ENCODE results near the gene CPB2.

The CPB2 gene

DNA sequence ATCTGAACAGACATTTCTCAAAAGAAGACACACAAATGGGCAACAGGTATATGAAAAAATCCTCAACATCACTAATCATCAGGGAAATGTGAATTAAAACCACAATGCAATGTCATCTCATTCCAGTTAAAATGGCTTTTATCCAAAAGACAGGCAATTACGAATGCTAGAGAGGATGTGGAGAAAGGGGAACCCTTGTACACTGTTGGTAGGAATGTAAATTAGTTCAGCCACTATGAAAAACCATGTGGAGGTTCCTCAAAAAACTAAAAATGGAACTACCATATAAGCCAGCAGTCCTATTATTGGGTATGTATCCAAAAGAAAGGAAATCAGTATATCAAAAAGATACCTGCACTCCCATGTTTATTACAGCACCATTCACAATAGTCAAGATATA, 27.6 kb downstream of the CPB2 start:
- Histone ChIP-seq H3K9me3 (ENCODE audit: low read length) (peaks cover 2% of the 10 kb centered on the region), H3K36me3 (ENCODE audit: insufficient read depth, low read length) (no peaks in the 10 kb centered on the region)

DNA sequence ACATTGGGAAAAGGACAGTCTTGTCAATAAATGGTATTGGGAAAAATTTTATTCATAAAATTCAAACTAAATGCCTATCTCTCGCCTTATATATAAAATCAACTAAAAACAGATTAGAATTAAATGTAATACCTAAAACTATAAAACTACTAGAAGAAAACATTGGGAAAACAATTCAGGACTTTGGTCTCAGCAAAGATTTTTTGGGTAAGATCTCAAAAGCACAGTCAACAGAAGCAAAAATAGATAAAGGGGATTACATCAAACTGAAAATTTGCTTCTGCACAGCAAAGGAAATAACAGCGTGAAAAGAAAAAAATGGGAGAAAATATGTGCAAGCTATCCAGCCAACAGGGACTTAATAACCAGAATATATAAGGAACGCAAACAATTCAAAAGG, 28.0 kb downstream of the CPB2 start:
- Histone ChIP-seq H3K36me3 (ENCODE audit: insufficient read depth, low read length) (no peaks in the 10 kb centered on the region), H3K27me3 (ENCODE audit: insufficient read depth, low read length) (no peaks in the 10 kb centered on the region), H3K4me1 (ENCODE audit: insufficient read depth, low read length) (no peaks in the 10 kb centered on the region), H3K4me3 (ENCODE audit: low read length) (no peak overlapping the region), H2AFZ (ENCODE audit: low read depth, low read length) (no peak overlapping the region), H3K9me3 (ENCODE audit: low read length) (peaks cover 2% of the 10 kb centered on the region)

More for the DNA sequence above, 27.6 kb downstream of the CPB2 start:
- Histone ChIP-seq H3K4me3 (ENCODE audit: low read length) (no peak overlapping the region), H3K27me3 (ENCODE audit: insufficient read depth, low read length) (no peaks in the 10 kb centered on the region), H3K4me1 (ENCODE audit: insufficient read depth, low read length) (no peaks in the 10 kb centered on the region), H2AFZ (ENCODE audit: low read depth, low read length) (no peak overlapping the region)

DNA sequence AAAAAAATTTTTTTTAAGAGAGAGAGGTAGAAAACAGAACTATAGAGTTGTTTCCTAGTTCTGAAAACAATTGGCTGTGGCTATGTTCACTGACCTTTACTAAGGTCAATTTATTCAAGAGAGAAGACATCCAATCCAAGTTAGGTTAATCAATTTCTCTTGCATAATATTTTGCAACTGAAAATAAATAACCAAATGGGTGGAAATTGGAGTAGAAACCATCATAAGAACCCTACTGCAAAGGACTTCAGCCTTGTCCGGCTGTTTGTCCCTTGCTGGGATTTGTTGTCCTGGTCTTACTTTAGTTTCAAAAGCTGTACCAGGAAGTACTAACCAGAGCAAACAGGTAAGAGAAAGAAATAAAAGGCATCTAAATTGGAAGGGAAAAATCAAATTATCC, 29.0 kb downstream of the CPB2 start:
- no peaks in the 10 kb centered on the region for H3K4me1 ChIP-seq (ENCODE audit: insufficient read depth, low read length)
- H2AFZ ChIP-seq (ENCODE audit: low read depth, low read length): no peak overlapping the region
- H3K4me3 ChIP-seq (ENCODE audit: low read length): no peak overlapping the region
- no peaks in the 10 kb centered on the region for H3K36me3 ChIP-seq (ENCODE audit: insufficient read depth, low read length)
- no peaks in the 10 kb centered on the region for H3K27me3 ChIP-seq (ENCODE audit: insufficient read depth, low read length)
- peaks cover 2% of the 10 kb centered on the region for H3K9me3 ChIP-seq (ENCODE audit: low read length)

DNA sequence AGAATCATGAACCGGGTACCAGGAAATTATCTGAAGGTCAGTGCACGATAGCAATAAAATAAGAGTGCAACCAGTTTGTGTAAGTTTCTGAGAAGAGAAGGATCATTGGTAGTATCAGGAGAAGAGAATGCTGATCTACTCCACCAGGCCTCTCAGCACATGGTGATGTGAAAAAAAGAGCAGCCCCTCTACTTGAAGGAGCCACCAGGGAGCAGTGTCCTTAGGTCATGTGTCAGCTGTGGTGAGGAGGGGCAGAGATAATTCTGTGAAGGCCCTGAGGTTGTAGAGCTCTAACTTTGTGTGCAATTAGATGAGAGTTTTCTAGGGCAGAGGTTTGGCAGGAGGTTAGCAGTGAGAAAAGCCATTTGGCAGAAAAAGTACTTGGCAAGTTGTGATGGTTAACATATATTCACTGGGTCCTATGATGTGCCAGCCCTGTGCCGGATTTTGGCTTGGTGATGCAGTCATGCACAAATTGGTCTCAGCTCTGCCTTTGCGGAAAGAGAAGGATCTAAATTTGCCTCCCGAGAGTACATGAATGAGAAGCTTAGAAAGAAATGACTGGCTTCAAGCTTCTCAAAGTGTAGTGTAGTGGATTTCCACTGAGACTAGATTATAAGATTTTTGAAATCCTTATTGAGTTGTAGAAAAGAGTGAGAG, 33.1 kb downstream of the CPB2 start:
- Histone ChIP-seq H3K27me3 (ENCODE audit: insufficient read depth, low read length) (no peaks in the 10 kb centered on the region), H3K36me3 (ENCODE audit: insufficient read depth, low read length) (no peaks in the 10 kb centered on the region), H2AFZ (ENCODE audit: low read depth, low read length) (no peak overlapping the region), H3K4me3 (ENCODE audit: low read length) (no peak overlapping the region), H3K4me1 (ENCODE audit: insufficient read depth, low read length) (no peaks in the 10 kb centered on the region), H3K9me3 (ENCODE audit: low read length) (peaks cover 2% of the 10 kb centered on the region)

DNA sequence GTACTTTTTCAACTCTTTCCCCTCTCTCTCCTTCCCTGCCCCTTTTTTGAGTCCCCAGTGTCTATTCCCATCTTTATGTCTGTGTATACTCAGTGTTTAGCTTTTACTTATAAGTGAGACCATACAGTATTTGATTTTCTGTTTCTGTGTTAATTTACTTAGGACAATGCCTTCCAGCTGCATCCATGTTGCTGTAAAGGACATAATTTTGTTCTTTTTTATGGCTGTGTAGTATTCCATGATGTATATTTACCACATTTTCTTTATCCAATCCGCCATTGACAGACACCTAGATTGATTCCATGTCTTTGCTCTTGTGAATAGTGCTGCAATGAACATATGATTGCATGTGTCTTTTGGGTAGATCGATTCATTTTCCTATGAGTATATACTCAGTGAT, 41.5 kb downstream of the CPB2 start:
- H2AFZ ChIP-seq (ENCODE audit: low read depth, low read length): no peak overlapping the region
- H3K9me3 ChIP-seq (ENCODE audit: low read length): no peaks in the 10 kb centered on the region
- H3K36me3 ChIP-seq (ENCODE audit: insufficient read depth, low read length): no peaks in the 10 kb centered on the region
- no peaks in the 10 kb centered on the region for H3K27me3 ChIP-seq (ENCODE audit: insufficient read depth, low read length)
- H3K4me3 ChIP-seq (ENCODE audit: low read length): no peak overlapping the region
- H3K4me1 ChIP-seq (ENCODE audit: insufficient read depth, low read length): no peaks in the 10 kb centered on the region

DNA sequence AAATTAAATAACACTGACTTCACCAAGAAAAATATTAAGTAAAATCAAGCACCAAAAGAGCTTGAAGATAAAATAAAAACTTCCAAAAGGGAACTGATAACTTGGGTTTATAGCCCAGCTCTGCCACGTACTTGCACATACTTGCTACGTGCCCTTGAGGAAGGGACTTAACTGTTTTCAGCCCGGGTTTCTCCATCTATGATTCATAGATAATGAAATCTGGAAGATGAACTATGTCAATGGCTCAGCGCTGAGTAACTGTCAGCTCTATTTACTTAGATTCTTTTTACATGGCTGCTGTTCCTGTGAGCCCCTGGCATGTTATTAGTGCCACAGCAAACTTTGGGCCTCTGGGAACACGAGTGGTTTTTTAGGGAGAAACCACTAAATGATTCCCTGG, 42.6 kb downstream of the CPB2 start:
- Histone ChIP-seq H3K27me3 (ENCODE audit: insufficient read depth, low read length) (no peaks in the 10 kb centered on the region), H3K36me3 (ENCODE audit: insufficient read depth, low read length) (no peaks in the 10 kb centered on the region), H3K4me3 (ENCODE audit: low read length) (no peak overlapping the region), H3K9me3 (ENCODE audit: low read length) (no peaks in the 10 kb centered on the region), H2AFZ (ENCODE audit: low read depth, low read length) (no peak overlapping the region), H3K4me1 (ENCODE audit: insufficient read depth, low read length) (no peaks in the 10 kb centered on the region)

DNA sequence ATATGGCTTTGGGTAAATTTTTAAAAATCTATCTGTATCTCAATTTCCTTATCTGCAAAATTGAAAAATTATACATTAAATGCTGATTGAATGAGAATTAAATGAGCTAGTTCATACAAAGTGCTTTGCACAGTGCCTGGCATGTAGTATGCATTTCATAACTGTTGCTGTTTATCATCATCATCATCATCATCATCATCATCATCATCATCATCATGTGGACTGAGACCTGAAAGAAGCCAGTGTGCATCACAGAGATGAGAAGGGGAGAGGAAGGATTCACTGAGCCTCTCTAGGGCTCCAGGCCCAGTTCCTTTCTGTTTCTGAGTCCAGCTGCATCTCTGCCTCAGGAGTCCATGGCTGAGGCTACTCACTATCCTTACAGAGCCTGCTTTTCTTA, 45.4 kb downstream of the CPB2 start:
- H2AFZ ChIP-seq (ENCODE audit: low read depth, low read length): no peak overlapping the region
- H3K27me3 ChIP-seq (ENCODE audit: insufficient read depth, low read length): no peaks in the 10 kb centered on the region
- no peaks in the 10 kb centered on the region for H3K36me3 ChIP-seq (ENCODE audit: insufficient read depth, low read length)
- H3K9me3 ChIP-seq (ENCODE audit: low read length): no peaks in the 10 kb centered on the region
- H3K4me3 ChIP-seq (ENCODE audit: low read length): no peak overlapping the region
- no peaks in the 10 kb centered on the region for H3K4me1 ChIP-seq (ENCODE audit: insufficient read depth, low read length)

DNA sequence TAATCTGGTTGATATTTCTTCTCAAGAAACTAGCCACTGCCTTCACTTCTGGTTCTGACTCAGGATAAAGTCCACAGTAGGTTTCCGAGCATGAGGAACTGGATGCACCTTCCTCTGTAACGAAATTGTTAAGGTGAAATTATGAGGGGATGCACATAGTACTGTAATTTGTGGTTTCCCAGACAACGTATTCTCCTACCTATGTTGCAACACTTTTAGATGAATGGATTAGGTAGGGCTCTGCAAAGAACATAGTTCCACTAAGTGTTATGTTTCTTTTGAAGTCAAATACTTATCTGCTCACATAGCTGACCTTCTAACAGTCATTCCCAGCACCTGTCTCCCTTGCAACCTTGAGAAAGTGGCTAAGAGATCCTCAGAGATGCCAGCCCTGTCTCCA, 46.6 kb downstream of the CPB2 start:
- Histone ChIP-seq H2AFZ (ENCODE audit: low read depth, low read length) (no peak overlapping the region), H3K9me3 (ENCODE audit: low read length) (no peaks in the 10 kb centered on the region), H3K4me1 (ENCODE audit: insufficient read depth, low read length) (peaks cover 3% of the 10 kb centered on the region), H3K36me3 (ENCODE audit: insufficient read depth, low read length) (no peaks in the 10 kb centered on the region), H3K27me3 (ENCODE audit: insufficient read depth, low read length) (no peaks in the 10 kb centered on the region), H3K4me3 (ENCODE audit: low read length) (no peak overlapping the region)

DNA sequence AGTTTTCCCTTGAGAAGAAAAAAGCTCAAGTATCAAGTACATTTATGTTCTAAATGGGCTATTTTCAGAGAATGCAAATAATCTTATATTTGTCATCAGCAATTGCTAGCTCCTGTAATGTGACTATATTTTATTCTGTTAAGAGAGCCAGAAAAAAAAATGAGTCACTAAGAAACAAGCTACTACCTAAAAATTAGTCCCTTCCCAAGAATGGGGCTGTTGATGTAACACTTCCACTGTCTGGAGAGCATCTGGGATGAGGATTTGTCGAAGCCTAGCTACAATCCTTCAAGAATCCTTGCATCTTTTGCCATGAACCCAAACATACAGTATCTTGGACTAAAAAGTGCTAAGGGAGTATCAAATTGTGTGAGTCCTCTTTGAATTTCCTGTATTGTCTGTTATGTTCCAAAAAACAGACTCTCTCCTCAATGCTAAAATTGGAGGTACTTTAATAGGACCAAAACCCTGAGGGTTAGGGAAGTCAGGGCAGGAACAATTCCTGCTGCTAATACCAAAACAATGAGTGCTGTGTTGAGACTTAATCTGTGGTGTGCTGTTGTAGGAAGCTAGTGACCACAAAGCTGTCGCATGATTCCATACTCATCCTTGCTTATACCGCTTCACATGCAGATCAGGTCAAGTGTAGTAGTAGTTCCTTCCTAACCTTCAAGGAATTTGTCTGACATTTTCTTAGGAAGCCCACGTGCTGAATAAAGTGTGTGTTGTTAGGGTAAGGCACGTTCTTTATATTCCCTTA, 47.4 kb downstream of the CPB2 start:
- Histone ChIP-seq H3K4me1 (ENCODE audit: insufficient read depth, low read length) (peaks cover 3% of the 10 kb centered on the region), H2AFZ (ENCODE audit: low read depth, low read length) (no peak overlapping the region), H3K36me3 (ENCODE audit: insufficient read depth, low read length) (no peaks in the 10 kb centered on the region), H3K9me3 (ENCODE audit: low read length) (no peaks in the 10 kb centered on the region), H3K27me3 (ENCODE audit: insufficient read depth, low read length) (no peaks in the 10 kb centered on the region), H3K4me3 (ENCODE audit: low read length) (no peak overlapping the region)

DNA sequence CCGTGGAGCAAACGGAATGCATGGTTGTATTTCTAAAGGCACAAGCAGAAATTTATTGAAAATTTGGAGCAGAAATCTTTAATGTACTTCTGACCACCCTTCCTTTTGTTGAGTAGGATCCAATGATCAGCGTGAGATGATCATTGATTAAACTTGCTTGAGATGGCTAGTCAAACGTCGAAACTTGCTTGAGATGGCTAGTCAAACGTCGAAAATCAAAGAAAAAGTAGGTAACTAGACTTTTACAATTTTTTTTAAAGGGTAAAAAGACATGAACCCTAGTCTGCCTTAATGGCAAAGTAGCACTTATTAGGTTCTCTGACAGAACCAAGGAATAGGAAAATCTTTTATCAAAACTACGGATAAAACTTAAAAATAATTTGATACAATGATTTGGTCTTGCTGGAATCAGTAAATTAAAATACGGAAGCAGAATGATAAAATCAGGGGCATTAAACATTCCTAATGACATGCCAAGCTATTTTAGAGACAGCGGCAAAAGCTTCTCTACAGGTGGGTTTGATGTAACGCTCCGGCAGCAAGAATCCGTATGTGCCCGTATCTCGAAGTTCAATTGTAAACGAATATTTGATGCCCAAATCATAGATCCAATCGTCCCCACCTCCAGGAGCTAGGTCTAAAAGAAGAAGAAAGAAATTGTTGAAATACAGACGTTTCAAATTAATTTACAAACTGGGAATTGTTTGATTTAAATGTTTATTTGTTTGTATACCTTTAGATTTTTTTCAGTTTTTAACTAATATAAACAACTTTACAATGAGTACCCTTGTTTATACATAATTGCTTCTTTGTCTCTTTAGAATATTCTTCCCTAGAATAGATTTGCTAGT, 51.4 kb downstream of the CPB2 start:
- Histone ChIP-seq H3K9me3 (ENCODE audit: low read length) (no peaks in the 10 kb centered on the region), H2AFZ (ENCODE audit: low read depth, low read length) (peak overlapping the region; percentile 56), H3K4me1 (ENCODE audit: insufficient read depth, low read length) (peaks cover 23% of the 10 kb centered on the region)

DNA sequence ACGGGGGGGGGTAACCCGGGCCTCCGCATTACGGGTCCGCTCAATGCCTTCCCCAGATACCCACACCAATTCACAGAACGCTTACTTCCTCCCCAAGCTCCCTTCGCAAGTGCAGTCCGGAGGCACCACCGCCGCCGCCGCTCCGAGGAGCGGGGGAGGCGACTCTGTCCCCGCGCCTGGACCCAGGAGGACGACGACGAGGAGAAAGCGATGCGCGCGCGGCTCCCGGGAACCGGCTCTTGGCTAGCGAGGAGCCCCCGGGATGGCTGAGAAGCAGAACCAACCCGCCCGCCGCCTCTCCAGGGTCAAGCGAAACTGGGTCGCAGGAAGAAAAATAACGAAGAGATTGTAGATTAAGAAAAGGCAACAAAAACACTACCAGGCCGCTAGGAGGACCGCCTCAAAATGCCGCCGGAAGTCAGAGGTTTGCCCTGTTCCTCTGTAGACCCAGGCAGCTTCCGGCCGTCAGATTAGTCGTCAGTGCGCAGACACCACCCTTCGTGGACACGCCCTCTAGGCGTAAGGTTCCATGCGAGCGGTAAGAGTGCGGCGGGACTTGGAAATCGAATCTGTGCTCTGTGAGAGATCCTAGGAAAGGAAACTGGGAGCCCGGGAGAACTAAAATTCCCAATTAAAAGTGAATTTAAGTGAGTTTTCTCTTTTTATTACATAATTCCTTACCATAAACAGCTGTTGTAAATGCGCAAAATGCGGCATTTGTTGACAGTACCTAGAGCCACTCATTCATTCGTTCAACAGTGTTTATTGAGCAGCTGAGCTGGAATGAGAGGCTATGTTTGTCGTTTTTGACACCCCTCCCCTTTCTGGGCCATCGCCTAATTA, 52.3 kb downstream of the CPB2 start, which contains the start of gene ZC3H13:
Gene ZC3H13, minus strand, starts transcription at position 428 of the 843 bp plus-strand sequence. CDS start 7,239 bp downstream, outside the sequence.
- no peaks in the 10 kb centered on the region for H3K36me3 ChIP-seq (ENCODE audit: insufficient read depth, low read length)
- H3K4me3 ChIP-seq (ENCODE audit: low read length): peak within 1 kb of the TSS; percentile 98
- peak within 1 kb of the TSS; percentile 56 for H2AFZ ChIP-seq (ENCODE audit: low read depth, low read length)
- peaks cover 23% of the 10 kb centered on the region for H3K4me1 ChIP-seq (ENCODE audit: insufficient read depth, low read length)
- H3K9me3 ChIP-seq (ENCODE audit: low read length): no peaks in the 10 kb centered on the region
- H3K27me3 ChIP-seq (ENCODE audit: insufficient read depth, low read length): no peaks in the 10 kb centered on the region

More for the DNA sequence above, 51.4 kb downstream of the CPB2 start:
- no peaks in the 10 kb centered on the region for H3K27me3 ChIP-seq (ENCODE audit: insufficient read depth, low read length)
- no peaks in the 10 kb centered on the region for H3K36me3 ChIP-seq (ENCODE audit: insufficient read depth, low read length)
- H3K4me3 ChIP-seq (ENCODE audit: low read length): peak overlapping the region; percentile 98

DNA sequence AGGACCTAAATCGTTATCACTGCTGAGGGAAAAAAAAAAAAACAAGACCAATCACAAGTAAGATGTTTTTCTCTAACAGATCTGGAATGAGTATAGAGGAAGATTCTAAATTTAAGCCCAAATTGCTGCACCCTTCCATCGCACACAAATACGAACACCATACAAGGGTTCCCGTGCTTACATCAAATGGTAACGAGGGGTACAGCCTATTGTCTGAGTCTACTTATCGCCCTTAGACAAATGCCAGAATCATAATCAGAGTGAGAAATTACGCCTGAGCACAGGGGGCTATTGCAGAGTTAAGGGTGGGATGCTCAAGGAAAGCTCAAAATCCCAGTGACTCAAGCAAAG, 52.9 kb downstream of the CPB2 start:
- Histone ChIP-seq H3K36me3 (ENCODE audit: insufficient read depth, low read length) (no peaks in the 10 kb centered on the region), H3K9me3 (ENCODE audit: low read length) (no peaks in the 10 kb centered on the region), H3K4me3 (ENCODE audit: low read length) (peak overlapping the region; percentile 98), H3K4me1 (ENCODE audit: insufficient read depth, low read length) (peaks cover 23% of the 10 kb centered on the region), H2AFZ (ENCODE audit: low read depth, low read length) (peak overlapping the region; percentile 56), H3K27me3 (ENCODE audit: insufficient read depth, low read length) (no peaks in the 10 kb centered on the region)
